NK-92 (cell line): Measurements from ENCODE around the gene ENTHD1.

Experiments used
- DNase-seq: peaks from one replicate; lab custom pipeline; 2025; ENCODE audit not compliant: unreplicated experiment; lab: John Stamatoyannopoulos, UW

The ENTHD1 gene

GRCh38 chr22:39800790-39801520 lies 92.6 kb downstream of the ENTHD1 start:
- no peak for DNase-seq

GRCh38 chr22:39797528-39798147 lies 95.9 kb downstream of the ENTHD1 start:
- no peak for DNase-seq

- DNase-seq, result no peak
These were observed 103.8 kb downstream of the ENTHD1 start for GRCh38 chr22:39789788-39790187.

- DNase-seq, result no peak
These were observed 108.3 kb downstream of the ENTHD1 start for GRCh38 chr22:39785232-39785631.

GRCh38 chr22:39777716-39778454 lies 115.7 kb downstream of the ENTHD1 start:
- no peak for DNase-seq

- DNase-seq, result no peak
These were observed 117.1 kb downstream of the ENTHD1 start for GRCh38 chr22:39776295-39777009.

GRCh38 chr22:39773976-39774539 lies 119.5 kb downstream of the ENTHD1 start:
- no peak for DNase-seq

GRCh38 chr22:39773503-39773902 lies 120.1 kb downstream of the ENTHD1 start:
- no peak for DNase-seq

- DNase-seq, result no peak
These were observed 122.1 kb downstream of the ENTHD1 start for GRCh38 chr22:39771486-39771885.

- no peak for DNase-seq
These were observed 127.9 kb downstream of the ENTHD1 start for GRCh38 chr22:39765661-39766060.

- DNase-seq, result no peak
These were observed 128.5 kb downstream of the ENTHD1 start for GRCh38 chr22:39765046-39765445.

GRCh38 chr22:39763276-39763675 lies 130.3 kb downstream of the ENTHD1 start:
- no peak for DNase-seq

GRCh38 chr22:39750759-39751158 lies 142.8 kb downstream of the ENTHD1 start:
- DNase-seq, result no peak

- no peak for DNase-seq
These were observed 144.7 kb downstream of the ENTHD1 start for GRCh38 chr22:39748877-39749276.

GRCh38 chr22:39746600-39747262 lies 146.8 kb downstream of the ENTHD1 start:
- no peak for DNase-seq

- DNase-seq, result no peak
These were observed 147.8 kb downstream of the ENTHD1 start for GRCh38 chr22:39745789-39746188.

- DNase-seq, result no peak
These were observed 149.2 kb downstream of the ENTHD1 start for GRCh38 chr22:39744353-39744752.

GRCh38 chr22:39743935-39744334 lies 149.6 kb downstream of the ENTHD1 start:
- no peak for DNase-seq

GRCh38 chr22:39739338-39740027 lies 154.1 kb downstream of the ENTHD1 start:
- DNase-seq, result no peak

GRCh38 chr22:39738746-39739145 lies 154.8 kb downstream of the ENTHD1 start:
- DNase-seq, result no peak
